ENCODE measurements around the gene LAMA2.

LAMA2 gene

DNA sequence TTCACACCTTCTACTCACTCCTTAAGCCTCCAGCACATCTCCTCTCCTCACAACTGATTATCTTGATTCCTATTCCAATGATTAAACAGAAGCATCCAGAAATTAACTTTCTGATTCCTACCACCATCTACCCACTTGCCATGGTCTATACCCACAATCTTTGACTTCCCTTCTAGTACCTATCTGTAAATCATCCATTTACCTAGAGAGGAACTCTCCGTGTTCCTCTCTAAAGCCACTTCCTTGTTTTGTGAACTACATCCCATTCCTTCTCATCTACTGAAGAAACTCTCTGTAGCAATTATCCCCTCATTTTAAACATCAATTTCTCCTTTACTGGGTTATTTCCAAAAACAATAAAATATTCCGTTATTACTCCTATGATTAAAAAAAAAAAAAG is 659.8 kb downstream of the LAMA2 start:
- TF ChIP-seq SIN3A (IDR thresholded peaks at IDR 0.05; ENCODE audit: borderline replicate concordance, insufficient read depth, low read length): no peak
- TF ChIP-seq FOXP2 (optimal IDR thresholded peaks at IDR 0.05; ENCODE audit: borderline replicate concordance, extremely low read depth, extremely low read length, insufficient read depth): no peak
- no peak for TF ChIP-seq TAF1 (IDR thresholded peaks at IDR 0.05; ENCODE audit: borderline replicate concordance, insufficient read depth, low read length)
- TF ChIP-seq, protein P1, sequence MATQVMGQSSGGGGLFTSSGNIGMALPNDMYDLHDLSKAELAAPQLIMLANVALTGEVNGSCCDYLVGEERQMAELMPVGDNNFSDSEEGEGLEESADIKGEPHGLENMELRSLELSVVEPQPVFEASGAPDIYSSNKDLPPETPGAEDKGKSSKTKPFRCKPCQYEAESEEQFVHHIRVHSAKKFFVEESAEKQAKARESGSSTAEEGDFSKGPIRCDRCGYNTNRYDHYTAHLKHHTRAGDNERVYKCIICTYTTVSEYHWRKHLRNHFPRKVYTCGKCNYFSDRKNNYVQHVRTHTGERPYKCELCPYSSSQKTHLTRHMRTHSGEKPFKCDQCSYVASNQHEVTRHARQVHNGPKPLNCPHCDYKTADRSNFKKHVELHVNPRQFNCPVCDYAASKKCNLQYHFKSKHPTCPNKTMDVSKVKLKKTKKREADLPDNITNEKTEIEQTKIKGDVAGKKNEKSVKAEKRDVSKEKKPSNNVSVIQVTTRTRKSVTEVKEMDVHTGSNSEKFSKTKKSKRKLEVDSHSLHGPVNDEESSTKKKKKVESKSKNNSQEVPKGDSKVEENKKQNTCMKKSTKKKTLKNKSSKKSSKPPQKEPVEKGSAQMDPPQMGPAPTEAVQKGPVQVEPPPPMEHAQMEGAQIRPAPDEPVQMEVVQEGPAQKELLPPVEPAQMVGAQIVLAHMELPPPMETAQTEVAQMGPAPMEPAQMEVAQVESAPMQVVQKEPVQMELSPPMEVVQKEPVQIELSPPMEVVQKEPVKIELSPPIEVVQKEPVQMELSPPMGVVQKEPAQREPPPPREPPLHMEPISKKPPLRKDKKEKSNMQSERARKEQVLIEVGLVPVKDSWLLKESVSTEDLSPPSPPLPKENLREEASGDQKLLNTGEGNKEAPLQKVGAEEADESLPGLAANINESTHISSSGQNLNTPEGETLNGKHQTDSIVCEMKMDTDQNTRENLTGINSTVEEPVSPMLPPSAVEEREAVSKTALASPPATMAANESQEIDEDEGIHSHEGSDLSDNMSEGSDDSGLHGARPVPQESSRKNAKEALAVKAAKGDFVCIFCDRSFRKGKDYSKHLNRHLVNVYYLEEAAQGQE (IDR thresholded peaks at IDR 0.05; ENCODE audit: insufficient read depth in 1 of 2, low read depth in 2 of 2, low read length in 2 of 2): no peak
- no peak for TF ChIP-seq POLR2AphosphoS5 (IDR thresholded peaks at IDR 0.05; ENCODE audit: low read depth, low read length)

DNA sequence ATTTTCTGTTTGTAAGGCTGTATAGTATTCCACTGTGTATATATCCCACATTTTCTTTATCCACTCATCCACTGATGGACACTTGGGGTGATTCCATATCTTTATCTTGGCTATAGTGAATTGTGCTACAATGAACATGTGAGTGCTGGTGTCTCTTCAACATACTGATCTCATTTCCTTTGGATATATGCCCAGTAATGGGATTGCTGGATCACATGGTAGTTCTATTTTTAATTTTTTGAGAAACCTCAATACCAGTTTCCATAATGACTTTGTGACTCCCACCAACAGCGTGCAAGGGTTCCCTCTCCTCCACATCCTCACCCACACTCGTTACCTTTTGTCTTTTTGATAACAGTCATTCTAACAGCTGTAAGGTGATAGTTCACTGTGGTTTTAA is 661.0 kb downstream of the LAMA2 start:
- TF ChIP-seq SIN3A (IDR thresholded peaks at IDR 0.05; ENCODE audit: borderline replicate concordance, insufficient read depth, low read length): no peak
- TF ChIP-seq, protein P1 (IDR thresholded peaks at IDR 0.05; ENCODE audit: insufficient read depth in 1 of 2, low read depth in 2 of 2, low read length in 2 of 2): no peak
- TF ChIP-seq FOXP2 (optimal IDR thresholded peaks at IDR 0.05; ENCODE audit: borderline replicate concordance, extremely low read depth, extremely low read length, insufficient read depth): no peak
- no peak for TF ChIP-seq TAF1 (IDR thresholded peaks at IDR 0.05; ENCODE audit: borderline replicate concordance, insufficient read depth, low read length)
- no peak for TF ChIP-seq POLR2AphosphoS5 (IDR thresholded peaks at IDR 0.05; ENCODE audit: low read depth, low read length)

DNA sequence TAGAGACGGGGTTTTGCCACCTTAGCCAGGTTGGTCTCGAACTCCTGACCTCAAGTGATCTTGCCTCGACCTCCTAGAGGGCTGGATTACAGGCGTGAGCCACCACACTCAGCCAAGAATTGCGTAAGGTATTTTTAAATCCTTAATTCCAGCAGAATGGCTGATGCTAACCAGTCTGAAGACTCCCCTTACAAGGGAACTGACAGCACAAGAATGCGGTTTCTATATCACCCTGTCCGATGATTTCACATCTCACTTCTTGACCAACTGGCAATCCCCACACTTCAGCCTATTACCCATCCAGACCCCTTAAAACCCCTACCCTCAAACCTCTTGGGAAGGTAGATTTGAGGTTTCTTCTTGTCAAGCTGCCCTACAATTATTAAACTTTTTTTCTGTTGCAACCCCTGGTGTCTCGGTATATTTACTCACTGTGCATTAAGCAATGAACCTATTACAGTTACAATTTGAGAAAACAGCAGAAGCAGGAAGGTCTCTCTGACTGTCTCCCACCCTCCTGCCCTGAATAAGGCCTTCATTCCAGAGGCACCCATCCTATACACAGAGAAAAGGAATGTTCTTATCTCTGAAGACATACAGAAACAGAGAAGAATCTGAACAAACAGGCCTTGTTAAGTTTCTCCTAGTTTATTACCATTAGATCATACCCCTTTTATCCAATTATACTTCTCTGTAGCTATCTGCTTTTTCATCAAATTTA is 662.1 kb downstream of the LAMA2 start:
- TF ChIP-seq POLR2AphosphoS5 (IDR thresholded peaks at IDR 0.05; ENCODE audit: low read depth, low read length) (no peak), FOXP2 (optimal IDR thresholded peaks at IDR 0.05; ENCODE audit: borderline replicate concordance, extremely low read depth, extremely low read length, insufficient read depth) (no peak), TAF1 (IDR thresholded peaks at IDR 0.05; ENCODE audit: borderline replicate concordance, insufficient read depth, low read length) (no peak), SIN3A (IDR thresholded peaks at IDR 0.05; ENCODE audit: borderline replicate concordance, insufficient read depth, low read length) (no peak)
- TF ChIP-seq, protein P1 (IDR thresholded peaks at IDR 0.05; ENCODE audit: insufficient read depth in 1 of 2, low read depth in 2 of 2, low read length in 2 of 2): no peak

DNA sequence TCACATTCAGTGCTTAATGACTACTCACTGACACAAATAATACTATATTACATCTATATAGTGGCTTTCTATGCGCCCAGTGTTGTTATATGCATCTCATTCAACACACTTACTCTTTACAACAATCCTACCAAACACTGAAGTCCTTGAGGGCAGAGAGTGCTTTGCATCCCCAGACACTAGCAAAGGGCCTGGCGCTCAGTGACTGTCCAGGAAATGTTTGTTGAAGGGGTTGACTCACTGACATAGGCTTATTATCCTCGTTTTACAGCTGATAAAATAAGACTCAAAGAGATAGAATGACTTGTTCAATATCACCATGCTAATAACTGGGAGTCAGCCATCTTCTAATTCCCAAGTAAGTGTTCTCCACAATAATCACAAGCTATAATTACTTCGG is 663.8 kb downstream of the LAMA2 start:
- no peak for TF ChIP-seq POLR2AphosphoS5 (IDR thresholded peaks at IDR 0.05; ENCODE audit: low read depth, low read length)
- TF ChIP-seq TAF1 (IDR thresholded peaks at IDR 0.05; ENCODE audit: borderline replicate concordance, insufficient read depth, low read length): no peak
- no peak for TF ChIP-seq SIN3A (IDR thresholded peaks at IDR 0.05; ENCODE audit: borderline replicate concordance, insufficient read depth, low read length)
- no peak for TF ChIP-seq FOXP2 (optimal IDR thresholded peaks at IDR 0.05; ENCODE audit: borderline replicate concordance, extremely low read depth, extremely low read length, insufficient read depth)
- TF ChIP-seq, protein P1 (IDR thresholded peaks at IDR 0.05; ENCODE audit: insufficient read depth in 1 of 2, low read depth in 2 of 2, low read length in 2 of 2): no peak

Measured in PFSK-1 (cell line).